ENCODE measurements around the gene PASK.
"Not testable (repeated sequence)": the region's sequence is repeated elsewhere in the genome, so short reads cannot be mapped to it uniquely, and the experiment has no call there.

The PASK gene

DNA sequence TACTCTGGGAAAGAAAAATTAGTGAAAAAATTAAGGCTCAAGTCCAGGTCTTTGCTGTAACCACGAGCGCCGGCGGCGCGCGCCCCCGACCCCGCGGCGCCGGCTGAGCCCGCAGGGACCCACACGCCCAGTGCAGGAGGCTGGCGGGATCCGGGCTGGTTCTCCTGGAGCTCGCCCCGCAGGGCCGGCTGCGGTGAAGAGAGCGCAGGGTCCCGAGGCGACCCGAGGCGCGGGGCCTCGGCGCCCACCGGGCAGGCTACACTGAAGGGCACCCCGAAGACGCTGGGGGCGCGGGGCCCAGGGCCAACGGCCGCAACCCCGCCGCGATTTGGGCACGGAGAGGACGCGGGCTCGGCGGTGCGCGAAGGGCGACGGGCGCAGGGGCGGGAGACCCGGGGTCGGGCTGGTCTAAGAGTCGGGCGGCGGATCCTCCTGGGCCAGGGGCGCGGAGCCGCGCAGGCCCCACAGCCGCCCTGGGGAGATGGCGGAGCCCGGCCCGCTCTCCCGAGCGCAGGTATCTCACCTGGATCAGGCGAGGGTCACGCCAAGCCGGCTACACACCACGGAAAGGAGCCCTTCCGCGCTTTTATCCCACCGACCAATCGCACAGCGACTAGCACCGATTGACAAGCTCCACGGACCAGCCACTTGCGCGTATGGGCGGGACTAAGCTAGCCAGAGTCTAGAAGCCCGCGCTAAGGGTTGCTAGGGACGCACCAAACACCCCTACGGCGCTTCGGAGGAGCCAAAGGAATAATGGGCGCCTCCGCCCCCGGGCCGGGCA is at the start of gene PASK:
Gene PASK, minus strand, starts transcription at position 582 of the 784 bp plus-strand sequence. CDS start 6,440 bp downstream, outside the sequence.
- peak; percentile 93 for DNase-seq (ENCODE audit: low spot score)

DNA sequence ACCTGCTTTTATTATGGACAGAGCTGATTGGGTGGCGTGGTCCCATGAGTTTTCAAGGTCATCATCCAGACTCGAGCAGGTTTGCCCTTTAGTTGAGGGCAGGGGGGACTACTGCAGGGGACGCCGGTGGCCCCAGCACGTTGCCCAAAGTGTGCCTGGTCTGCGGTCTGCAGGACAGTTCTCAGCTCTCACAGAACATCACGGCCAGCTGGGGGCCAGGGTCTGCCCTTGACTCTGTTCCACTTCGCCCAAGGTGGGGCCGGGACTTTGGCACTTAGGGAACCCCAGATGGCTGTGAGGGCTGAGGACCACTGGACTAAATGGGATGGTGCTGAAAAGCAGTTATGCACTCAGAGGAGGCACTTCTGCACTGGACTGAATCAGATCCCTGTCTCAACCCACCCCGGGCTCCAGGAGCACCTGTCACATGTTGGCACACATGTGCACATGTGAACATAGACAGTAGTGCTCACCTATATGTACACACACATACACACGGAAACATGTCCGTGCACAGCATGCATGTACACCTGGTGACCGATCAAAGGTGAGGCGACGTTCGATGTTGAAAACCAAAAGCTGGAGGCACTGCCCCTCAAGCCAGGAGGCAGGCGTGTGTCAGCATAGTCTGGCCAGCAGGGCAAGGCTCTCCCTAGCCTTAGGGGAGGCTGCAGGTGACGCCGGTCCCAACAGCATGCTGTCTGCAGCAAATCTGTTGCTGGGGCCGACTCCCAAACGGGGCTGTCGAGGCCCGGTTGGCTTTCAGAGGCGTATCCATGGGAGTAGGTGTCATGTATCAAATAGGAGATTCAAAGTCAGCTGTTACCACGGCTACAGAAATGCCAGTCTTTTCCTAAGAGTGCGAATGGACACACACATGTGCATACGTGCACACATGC is 49.4 kb upstream of the PASK start:
- DNase-seq (ENCODE audit: low spot score) = no peak

DNA sequence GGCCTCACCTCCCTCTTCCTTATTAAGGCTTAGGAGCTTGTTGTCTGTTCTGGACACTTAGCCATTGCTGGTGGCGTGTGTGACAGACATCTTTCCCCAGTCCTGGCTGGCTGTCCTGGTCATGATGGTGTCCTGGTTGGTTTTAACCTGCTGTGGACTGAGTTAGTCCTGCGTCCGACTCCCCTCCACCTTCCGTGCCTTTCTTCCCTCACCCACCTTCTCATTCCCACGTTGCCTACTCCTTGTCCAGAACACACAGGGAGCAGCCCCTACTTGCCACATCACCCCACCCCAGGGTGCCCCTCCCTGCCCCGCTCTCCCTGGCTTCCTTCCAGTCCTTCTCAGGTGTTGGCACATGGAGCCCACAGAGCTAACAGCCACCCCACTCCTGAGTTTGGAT is 48.7 kb upstream of the PASK start:
- no peak for DNase-seq (ENCODE audit: low spot score)

DNA sequence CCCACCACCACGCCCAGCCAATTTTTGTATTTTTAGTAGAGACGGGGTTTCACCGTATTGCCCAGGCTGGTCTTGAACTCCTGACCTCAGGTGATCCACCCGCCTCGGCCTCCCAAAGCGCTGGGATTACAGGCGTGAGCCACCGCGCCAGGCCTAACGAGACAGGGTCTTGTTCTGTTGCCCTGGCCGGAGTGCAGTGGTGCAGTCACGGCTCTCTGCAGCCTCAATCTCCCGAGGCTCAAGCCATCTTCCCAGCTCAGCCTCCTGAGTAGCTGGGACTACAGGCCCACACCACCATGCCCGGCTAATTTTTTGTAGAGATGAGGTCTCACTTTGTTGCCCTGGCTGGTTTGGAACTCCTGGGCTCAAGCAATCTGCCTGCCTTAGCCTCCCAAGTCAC is 48.0 kb upstream of the PASK start:
- not testable (repeated sequence) for DNase-seq (ENCODE audit: low spot score)

DNA sequence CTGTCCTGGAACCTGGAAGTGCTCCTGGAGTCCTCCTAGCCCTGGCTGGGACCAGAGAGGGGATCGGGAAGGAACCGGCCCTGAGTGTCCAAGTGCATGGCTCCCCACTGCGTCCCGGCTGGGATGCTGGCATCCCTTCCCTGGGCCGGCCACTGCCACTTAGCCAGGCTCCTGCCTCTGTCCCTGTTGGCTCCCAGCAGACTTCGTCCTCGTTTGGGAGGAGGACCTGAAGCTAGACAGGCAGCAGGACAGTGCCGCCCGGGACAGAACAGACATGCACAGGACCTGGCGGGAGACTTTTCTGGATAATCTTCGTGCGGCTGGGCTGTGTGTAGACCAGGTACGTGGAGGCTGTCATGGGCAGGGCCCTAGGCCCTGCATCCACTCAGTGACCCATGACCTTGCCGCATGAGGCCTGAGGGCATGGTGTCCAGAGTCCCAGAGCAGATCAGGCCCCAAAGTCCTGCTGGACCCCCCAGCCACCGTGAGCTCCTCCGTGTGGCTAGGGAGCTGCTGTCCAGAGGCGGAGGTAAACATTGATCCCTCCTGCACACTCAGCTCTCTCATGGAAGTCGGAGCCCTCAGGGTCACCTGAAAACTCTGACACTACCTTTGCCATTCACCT is 46.3 kb upstream of the PASK start:
- no peak for DNase-seq (ENCODE audit: low spot score)

DNA sequence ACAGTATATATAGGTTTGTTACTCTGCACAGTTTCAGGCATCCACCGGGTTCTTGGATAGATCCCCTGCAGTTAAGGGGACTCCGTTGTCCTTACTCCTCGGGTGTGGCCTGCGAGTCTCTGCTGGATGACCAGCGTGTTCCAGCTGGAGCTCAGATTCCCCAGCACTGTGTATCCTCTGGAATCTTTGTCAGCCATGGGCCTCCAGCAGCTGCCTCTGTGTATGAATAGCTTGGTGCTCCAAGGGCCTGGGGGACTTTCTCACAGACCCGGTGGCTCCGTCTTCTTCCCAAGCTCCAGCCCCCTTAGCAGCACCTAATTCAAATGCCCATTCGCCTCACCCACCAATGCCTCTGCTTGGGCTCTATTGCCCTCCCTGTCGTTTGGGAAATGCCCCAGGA is 45.5 kb upstream of the PASK start:
- DNase-seq (ENCODE audit: low spot score) = no peak

DNA sequence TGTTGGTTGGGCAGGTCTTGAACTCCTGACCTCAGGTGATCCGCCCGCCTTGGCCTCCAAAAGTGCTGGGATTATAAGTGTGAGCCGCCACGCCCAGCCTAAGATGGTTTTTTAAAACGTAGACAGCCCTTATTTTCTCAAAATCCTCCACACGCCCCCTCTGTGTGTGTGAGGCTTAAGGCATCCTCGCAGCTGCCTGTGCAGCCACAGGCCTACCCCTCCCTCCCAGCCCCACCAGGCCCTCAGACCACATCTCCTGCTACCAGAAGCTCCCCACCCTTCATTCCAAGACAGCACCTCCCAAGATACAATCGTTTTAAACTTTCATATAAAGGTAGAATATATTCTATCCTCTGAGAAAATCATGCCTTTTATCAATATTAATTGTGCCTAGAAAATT is 44.0 kb upstream of the PASK start:
- DNase-seq (ENCODE audit: low spot score) = no peak

DNA sequence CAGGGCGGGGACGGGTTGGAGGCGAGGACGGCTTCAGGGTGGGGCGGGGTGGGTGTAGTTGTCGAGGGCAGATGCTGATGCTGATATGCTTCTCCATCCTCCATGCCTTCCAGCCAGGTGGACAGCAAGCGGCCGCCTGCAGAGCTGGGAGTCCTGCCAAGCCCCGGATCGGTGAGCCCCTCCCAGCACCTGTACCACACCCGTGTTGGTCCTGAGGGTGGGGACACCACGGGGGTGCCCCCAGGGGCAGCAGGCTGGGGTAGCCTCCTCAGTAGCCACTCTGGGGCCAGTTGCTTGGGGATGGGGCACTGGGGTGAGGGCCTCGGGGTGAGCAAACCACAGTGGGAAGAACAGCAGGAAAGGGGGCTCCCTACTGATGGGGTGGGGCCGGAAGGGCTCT is 41.8 kb upstream of the PASK start:
- no peak for DNase-seq (ENCODE audit: low spot score)

DNA sequence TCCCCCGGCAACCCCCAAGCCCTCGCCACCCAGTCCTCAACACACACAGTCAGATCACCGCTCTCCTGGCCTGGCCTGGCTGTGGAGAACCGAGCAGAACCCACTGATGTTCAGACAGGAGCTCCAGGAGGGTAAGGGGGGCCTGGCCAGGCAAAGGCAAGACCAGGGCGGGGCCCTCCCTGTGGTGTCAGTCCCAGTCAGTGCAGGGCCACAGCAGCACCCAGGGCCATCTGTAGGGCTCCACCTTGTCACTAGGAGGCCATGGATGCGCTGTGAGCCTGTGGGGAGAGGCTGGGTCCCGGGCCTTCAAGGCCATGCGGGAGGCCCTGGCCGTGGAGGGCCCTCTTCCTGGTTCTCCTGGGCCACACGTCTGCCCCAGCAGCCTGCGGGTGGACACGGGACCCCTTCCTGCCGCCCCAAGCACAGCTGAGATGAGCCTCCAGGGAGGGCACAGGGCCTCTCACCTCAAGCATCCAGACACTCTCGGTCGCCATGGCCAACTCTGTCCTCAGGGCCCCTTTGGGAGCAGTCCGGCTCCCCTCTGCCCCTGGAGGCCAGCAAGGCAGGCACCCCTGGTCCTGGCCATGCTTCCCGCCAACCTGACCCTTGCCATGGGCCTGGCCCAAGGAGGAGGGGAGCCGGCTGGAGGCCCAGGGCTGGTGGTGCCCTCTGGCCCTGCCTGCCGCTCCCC is 41.2 kb upstream of the PASK start:
- DNase-seq (ENCODE audit: low spot score) = no peak

DNA sequence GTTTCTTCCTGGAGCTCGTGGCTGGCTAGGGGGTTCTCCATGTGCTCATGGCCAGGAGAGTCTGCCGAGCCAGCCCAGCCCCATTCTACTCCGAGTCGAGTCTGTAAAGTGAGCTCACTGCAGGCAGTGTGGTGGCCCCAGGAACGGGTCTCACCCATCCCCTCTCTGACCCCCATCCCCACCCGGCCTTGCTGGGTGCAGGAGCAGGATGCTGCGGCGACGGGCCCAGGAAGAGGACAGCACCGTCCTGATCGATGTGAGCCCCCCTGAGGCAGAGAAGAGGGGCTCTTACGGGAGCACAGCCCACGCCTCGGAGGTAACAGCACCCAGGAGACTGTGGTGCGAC is 40.6 kb upstream of the PASK start:
- DNase-seq (ENCODE audit: low spot score) = no peak

DNA sequence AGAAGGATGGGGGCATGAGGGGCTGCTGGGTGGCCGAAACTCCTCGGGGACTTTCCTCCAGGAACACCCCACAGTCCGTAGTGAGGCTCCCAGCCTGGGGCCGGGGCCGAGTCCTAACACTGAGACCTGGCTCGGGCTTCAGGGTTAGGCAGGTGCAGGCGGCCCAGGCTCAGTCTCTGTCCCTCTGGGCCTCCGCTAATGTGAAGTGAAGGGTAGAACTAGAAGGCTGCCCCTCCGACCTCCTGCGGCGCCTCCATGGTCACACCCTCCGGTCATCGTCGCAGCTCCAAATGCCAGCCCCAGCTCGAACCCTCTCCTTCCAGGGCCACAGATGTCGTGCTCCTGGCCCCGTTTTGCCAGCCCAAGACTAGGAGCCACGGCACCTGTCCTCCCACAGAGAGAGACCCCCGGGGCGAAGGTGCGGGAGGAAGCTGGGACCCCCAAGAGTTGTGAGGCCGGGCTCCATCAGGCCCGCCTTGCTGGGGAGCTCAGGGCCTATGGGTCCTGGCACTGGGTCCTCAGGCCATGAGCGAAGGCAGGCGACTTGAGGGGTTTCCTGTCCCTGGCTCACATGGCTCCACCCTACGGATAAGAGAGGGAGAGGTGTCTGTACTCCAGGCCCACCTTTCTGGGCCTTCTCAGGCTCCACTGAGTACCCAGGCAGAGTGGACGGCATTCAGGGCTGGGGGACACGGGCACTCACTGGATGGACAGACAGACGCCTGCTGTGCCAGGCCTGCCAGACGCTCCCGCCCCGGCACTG is 40.0 kb upstream of the PASK start:
- DNase-seq (ENCODE audit: low spot score) = no peak

DNA sequence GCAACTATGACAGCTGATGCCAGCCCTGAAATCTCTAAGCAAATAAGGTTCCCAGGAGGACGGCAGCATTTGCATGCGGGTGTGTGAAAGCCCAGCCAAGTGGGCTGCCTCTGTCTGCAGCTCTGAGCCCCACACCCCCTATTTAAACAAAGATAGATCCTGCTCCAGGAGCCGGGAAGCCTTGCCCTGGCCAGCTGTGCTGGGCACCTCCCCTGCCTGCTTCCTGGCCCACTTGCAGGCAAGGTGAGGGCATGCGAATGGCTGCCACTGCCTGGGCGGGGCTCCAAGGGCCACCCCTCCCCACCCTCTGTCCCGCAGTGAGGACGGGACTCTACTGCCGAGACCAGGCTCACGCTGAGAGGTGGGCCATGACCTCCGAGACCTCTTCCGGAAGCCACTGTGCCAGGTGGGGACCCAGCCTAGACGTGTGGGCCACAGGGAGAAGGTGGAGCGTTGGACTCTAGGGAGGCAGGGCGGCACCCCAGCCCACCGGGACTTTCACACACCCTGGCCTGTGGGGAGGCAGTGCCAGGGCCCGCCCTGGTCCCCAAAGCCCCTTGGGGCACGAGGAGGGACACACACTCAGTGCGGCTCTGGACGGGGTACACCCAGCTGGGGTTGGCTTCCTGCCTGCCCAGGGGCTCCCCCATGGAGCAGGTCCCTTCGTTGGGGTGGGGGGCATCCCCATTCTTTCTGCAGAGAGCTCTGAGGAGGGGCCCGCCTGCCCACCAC is 39.3 kb upstream of the PASK start, which contains the start of gene ANO7:
Gene ANO7, plus strand, starts transcription at position 317 of the 732 bp plus-strand sequence. CDS start 1,387 bp downstream, outside the sequence.
- DNase-seq (ENCODE audit: low spot score) = no peak

DNA sequence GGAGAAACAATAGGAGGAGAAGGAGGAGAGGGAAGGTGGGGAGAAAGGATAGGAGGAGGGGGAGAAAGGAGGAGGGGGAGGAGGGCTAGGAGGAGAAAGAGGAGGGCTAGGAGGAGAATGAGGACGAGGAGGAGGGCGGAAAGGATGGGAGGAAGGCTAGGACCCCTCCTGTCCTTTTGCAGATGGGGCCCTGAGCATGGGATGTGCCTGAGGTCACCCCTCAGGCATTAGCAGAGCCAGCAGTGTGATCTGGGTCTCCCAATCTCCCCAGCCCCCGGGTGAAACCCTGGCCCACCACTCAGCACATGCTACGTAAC is 38.6 kb upstream of the PASK start:
- no peak for DNase-seq (ENCODE audit: low spot score)

DNA sequence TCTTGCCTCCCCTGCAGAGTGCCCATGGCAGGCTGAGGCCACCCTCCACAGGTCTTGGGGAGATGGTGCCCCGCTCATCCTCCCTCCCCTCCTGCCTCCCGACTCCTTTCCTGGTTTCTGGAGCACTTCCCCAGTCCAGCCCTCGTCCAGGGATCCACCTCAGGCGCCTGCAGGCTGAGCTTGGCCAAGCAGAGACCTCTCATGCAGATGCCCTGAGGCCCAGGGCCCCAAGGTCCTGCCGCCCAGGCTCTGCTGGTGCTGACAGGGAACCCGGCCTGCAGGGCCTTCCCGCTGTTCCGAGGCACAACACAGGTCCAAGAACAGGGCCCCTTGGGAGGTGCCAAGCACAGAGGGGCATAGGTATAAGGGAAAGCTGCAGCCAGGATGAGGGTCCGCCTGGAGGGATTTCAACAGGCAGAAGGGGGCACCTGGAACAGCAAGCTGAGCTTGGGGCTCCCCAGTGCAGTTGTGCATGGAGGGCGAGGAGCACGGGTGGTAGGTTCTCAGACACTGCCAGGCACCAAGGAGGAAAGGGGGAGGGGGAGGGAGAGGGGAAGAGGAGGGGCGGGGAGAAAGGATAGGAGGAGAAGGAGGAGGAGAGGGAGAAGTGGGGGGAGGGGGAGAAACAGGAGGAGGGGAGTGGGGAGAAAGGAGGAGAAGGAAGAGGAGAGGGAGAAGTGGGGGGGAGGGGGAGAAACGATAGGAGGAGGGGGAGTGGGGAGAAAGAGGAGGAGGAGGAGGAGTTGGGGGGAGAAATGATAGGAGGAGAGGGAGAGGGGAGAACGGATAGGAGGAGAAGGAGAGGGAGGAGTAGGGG is 38.0 kb upstream of the PASK start:
- DNase-seq (ENCODE audit: low spot score) = no peak

DNA sequence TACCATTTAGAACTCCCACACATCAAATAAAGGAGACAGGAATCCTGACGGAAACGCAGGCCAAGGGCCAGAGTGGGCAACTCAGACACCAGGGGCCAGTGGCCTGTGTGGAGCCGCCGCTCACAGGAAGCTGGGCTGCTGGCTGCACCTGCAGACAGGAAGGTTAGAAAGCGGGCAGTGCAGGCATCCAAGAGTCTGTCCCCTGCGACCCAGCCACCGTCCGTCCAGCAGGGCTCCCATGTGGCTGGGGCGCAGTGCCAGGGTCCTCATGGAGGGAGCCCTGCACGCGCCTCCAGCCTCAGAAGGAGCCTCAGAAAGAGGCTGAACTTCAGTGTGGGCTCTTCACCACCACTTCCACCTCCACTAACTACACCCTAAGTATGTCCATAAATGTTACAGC is 36.7 kb upstream of the PASK start:
- no peak for DNase-seq (ENCODE audit: low spot score)

DNA sequence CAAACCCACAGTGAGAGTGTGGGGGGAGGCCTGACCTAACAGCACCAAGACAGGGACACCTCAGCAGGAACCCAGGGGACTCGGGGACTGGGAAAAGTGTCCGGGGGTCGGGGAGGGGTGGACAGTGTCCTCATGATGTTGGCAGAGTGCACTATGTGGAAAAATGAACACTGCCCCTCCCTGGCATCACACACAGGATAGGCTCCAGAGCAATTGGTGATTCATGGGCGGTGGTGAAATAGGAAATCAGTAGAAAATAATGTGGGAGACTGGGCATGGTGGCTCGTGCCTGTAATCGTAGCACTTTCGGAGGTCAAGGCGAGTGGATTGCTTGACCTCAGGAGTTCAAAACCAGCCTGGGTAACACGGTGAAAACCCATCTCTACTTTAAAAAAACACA is 35.6 kb upstream of the PASK start:
- DNase-seq (ENCODE audit: low spot score) = no peak

DNA sequence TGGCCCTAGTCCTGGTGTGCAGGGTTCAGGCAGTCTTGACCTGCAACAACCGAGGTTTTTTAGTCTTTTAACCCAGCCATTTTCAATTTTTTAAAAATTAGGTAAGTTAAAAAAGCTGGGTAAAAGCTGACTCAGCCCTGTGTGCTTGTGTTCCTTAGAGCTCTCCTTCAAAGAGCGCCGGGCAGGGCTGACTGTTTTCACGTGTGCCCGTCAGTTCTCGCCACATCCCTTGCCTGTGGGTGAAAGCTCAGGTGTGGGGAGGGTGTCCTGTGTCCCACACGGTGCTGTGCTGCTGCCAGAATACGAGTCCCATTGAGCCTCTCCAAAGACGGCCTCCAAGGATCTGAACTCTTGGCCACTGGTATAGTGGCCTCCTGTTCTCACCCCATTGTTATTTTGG is 33.9 kb upstream of the PASK start:
- no peak for DNase-seq (ENCODE audit: low spot score)

DNA sequence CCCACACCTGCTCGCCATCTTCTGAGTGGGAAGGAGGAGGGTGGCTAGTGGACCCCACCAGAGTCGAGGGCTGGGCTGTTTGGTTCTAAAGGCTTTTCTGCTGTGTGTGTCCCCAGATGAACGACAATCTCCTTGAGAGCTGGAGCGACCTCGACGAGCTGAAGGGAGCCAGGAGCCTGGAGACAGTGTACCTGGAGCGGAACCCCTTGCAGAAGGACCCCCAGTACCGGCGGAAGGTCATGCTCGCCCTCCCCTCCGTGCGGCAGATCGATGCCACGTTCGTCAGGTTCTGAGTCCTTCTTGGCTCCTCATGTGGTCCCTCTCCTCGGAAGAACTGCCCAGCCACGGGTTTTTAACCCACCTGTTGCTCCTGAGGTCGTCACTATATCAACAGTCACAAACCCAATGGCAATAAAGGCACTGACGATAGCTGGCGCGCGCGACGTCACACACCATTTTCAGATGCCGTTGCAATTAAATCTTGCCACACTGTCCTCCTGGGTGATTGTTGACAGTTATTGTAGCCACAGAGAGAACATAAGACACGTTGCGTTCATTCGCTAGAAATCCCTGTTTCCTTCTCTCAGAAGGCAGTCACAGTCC is 33.4 kb upstream of the PASK start:
- no peak for DNase-seq (ENCODE audit: low spot score)

DNA sequence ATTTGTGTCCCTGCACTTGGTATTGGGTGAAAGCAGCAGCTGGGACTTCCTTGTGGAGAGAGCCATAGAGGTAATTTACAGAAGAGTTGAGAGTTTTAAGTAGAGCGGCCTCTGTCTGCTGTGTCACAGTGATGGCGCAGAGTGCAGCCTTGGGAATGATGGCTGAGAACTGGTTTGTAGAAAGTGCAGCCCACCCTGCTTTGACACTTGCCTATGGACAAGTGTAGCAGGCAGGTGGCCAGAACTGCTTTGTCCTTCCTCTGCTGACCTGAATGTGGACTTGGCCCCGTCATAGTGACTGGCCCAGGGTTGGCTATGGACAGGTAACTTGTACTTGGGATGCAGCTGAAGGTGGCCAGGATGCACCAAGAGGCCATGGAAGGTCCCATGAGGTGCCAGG is 32.9 kb upstream of the PASK start:
- DNase-seq (ENCODE audit: low spot score) = no peak

DNA sequence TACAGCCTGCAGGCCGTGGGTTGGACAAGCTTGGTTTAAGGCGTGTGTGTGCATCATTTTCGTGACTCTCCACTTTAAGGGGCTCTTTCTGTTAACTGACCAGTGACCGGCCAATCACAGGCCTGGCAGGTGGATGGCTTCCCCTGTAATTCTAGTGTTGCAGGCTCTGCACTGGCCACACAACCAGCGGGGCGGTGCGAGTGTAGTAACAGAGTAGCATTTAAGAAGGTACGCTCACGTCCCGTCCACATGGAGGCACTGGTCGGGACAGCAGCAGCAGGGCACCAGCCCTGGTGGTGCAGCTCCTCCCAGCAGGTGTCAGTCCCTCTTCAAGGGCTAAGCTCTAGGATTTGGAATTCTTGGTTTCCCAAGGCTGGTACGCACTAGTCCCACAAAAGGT is 31.2 kb upstream of the PASK start:
- peak; percentile 78 for DNase-seq (ENCODE audit: low spot score)
